HCT116 (cell line): ENCODE data around the gene CHST15. TPM values are rescaled to one million over a fixed set of nuclear protein-coding genes. Genes with fewer than 3 reads are reported as not detected.

Experiments used
- ATAC-seq: fragments of 200-7000 bp; cut with Tn5 transposase; 2 replicates; pipeline ENCODE4 v1.9.1; 2020; ENCODE audit warnings: mild to moderate bottlenecking, moderate library complexity
- BruUV-seq: library from RNA; stranded (reverse); fragments of 400-500 nt; replicated peaks from 2 replicates; lab custom pipeline; 2021; lab: Mats Ljungman, UMichigan
- CTCF ChIA-PET: fragments of 300-600 bp; sonication (Branson Sonifier 250); formaldehyde crosslinking; loops from one replicate; lab custom pipeline; 2021; ENCODE audit warnings: antibody characterized with exemption; lab: Charles Lee
- POLR2A ChIA-PET: fragments of 300-600, 350-600 bp; sonication (Branson Sonifier 250); formaldehyde crosslinking; loops from one replicate; lab custom pipeline; 2021; ENCODE audit warnings: antibody characterized with exemption; lab: Charles Lee
- RAD21 ChIA-PET, 2 experiments: fragments of 300-600 bp; sonication (Branson Sonifier 250); formaldehyde crosslinking; loops; one replicate each; lab custom pipeline; 2023; ENCODE audit warnings: low total read pairs in 2 of 2; ENCODE audit not compliant: uncharacterized antibody in 2 of 2, unreplicated experiment in 2 of 2, low non-redundant PET in 1 of 2; lab: Charles Lee
- DNase-seq: peaks from one replicate; pipeline ENCODE4 v3.0.0-alpha.2; 2010; ENCODE audit warnings: low read depth, low spot score
- H2AFZ ChIP-seq: fragments of 200-600 bp; shearing (Covaris generic), sonication (generic); 2 replicates; pipeline ENCODE4 v1.6.1; 2017; ENCODE audit warnings: low read depth, mixed run types, mixed read lengths, antibody characterized with exemption, low read length; ENCODE audit not compliant: poor library complexity, severe bottlenecking
- H3K27ac ChIP-seq: 2 replicates; pipeline ENCODE4 v1.5.1; 2012; ENCODE audit warnings: low read depth, low read length
- H3K27me3 ChIP-seq: fragments of 200-600 bp; sonication (generic); 2 replicates; pipeline ENCODE4 v1.6.1; 2016; ENCODE audit warnings: mixed run types, low read length, mixed read lengths; ENCODE audit not compliant: insufficient read depth
- H3K36me3 ChIP-seq, 2 experiments: fragments of 200-500 bp in 1 of 2; fragments of 200-600 bp in 1 of 2; sonication (Bioruptor generic) in 1 of 2; sonication (generic) in 1 of 2; 2 replicates each; pipeline versions ENCODE4 v1.5.1 to v1.6.1; 2014 to 2016; ENCODE audit warnings: low read length in 2 of 2, inconsistent platforms in 1 of 2, mixed read lengths in 1 of 2, mixed run types in 1 of 2; ENCODE audit not compliant: insufficient read depth in 2 of 2, control insufficient read depth in 1 of 2
- H3K4me1 ChIP-seq, 2 experiments: fragments of 200-600 bp in 1 of 2; sonication (generic) in 1 of 2; 2 replicates each; pipeline versions ENCODE4 v1.5.1 to v1.6.1; 2012 to 2017; ENCODE audit warnings: low read length in 2 of 2, inconsistent platforms in 1 of 2, mild to moderate bottlenecking in 1 of 2, mixed read lengths in 1 of 2, mixed run types in 1 of 2, moderate library complexity in 1 of 2; ENCODE audit not compliant: insufficient read depth in 2 of 2, control insufficient read depth in 1 of 2
- H3K4me2 ChIP-seq: fragments of 200-600 bp; sonication (generic); 2 replicates; pipeline ENCODE4 v1.6.1; 2017; ENCODE audit warnings: mixed run types, low read length, mixed read lengths
- H3K4me3 ChIP-seq, 2 experiments: fragments of 200-600 bp in 1 of 2; sonication (generic) in 1 of 2; replicated peaks in 1 of 2; 2 replicates each; pipeline ENCODE4 v1.5.1; 2011 to 2016; ENCODE audit warnings: low read length in 2 of 2, control low read depth in 1 of 2, low read depth in 1 of 2, mild to moderate bottlenecking in 1 of 2, mixed read lengths in 1 of 2, mixed run types in 1 of 2
- H3K79me2 ChIP-seq: fragments of 200-600 bp; sonication (generic); 2 replicates; pipeline ENCODE4 v1.6.1; 2017; ENCODE audit warnings: mild to moderate bottlenecking, mixed run types, low read length, moderate library complexity, mixed read lengths; ENCODE audit not compliant: insufficient read depth
- H3K9ac ChIP-seq: fragments of 200-600 bp; sonication (generic); 2 replicates; pipeline ENCODE4 v1.6.1; 2016; ENCODE audit warnings: low read length, mixed read lengths
- H3K9me2 ChIP-seq: fragments of 200-600 bp; sonication (generic), shearing (Covaris generic); 2 replicates; pipeline ENCODE4 v1.6.1; 2017; ENCODE audit warnings: mixed run types, mild to moderate bottlenecking, moderate library complexity; ENCODE audit not compliant: insufficient read depth
- H3K9me3 ChIP-seq, 2 experiments: fragments of 200-500 bp in 1 of 2; fragments of 200-600 bp in 1 of 2; sonication (Bioruptor generic) in 1 of 2; sonication (generic) in 1 of 2; 2 replicates each; pipeline ENCODE4 v1.6.1; 2014 to 2017; ENCODE audit warnings: low read length in 2 of 2, mixed read lengths in 2 of 2, inconsistent platforms in 1 of 2, low read depth in 1 of 2, mild to moderate bottlenecking in 1 of 2, mixed run types in 1 of 2, moderate library complexity in 1 of 2; ENCODE audit not compliant: control insufficient read depth in 1 of 2, insufficient read depth in 1 of 2
- H4K20me1 ChIP-seq: fragments of 200-600 bp; sonication (generic), shearing (Covaris generic); 2 replicates; pipeline ENCODE4 v1.6.1; 2017; ENCODE audit warnings: mixed run types, mild to moderate bottlenecking, moderate library complexity; ENCODE audit not compliant: insufficient read depth
- CBX3 ChIP-seq: IDR thresholded peaks from 2 replicates; pipeline ENCODE4 v1.6.1; 2012; ENCODE audit warnings: low read depth
- CEBPB ChIP-seq: IDR thresholded peaks from 2 replicates; pipeline ENCODE4 v1.6.1; 2012; ENCODE audit warnings: low read depth
- EZH2phosphoT487 ChIP-seq: fragments of 200-600 bp; IDR thresholded peaks from 2 replicates; pipeline ENCODE4 v1.6.1; 2018; ENCODE audit warnings: antibody characterized with exemption, borderline replicate concordance
- POLR2AphosphoS5 ChIP-seq: IDR thresholded peaks from 2 replicates; pipeline ENCODE4 v1.6.1; 2011; ENCODE audit warnings: mild to moderate bottlenecking, low read depth, low read length, moderate library complexity
- SRF ChIP-seq: IDR thresholded peaks from 2 replicates; pipeline ENCODE4 v1.6.1; 2012; ENCODE audit warnings: low read depth
- ZFX ChIP-seq: fragments of 450-650 bp; IDR thresholded peaks from 2 replicates; pipeline ENCODE4 v1.6.1; 2017
- intact Hi-C: fragments of 100-400 bp; cut with micrococcal nuclease; formaldehyde crosslinking; loops from 2 replicates; pipeline ENCODE4 v1.10.0; 2022
- total RNA-seq: library from RNA; stranded (reverse); gene quantifications from one replicate; pipeline ENCODE4 v1.2.1, GENCODE V29; 2021; ENCODE audit not compliant: unreplicated experiment
- TF ChIP-seq, protein P1 (sequence below): IDR thresholded peaks from 2 replicates; pipeline ENCODE4 v1.6.1; 2012
- TF ChIP-seq, protein P2 (sequence below): IDR thresholded peaks from 2 replicates; pipeline ENCODE4 v1.6.1; 2012
- TF ChIP-seq, protein P3 (sequence below): IDR thresholded peaks from 2 replicates; pipeline ENCODE4 v1.6.1; 2012; ENCODE audit warnings: low read depth

The CHST15 gene
- total RNA-seq, 1 experiment from 2014 or later: 47.2 TPM

DNA sequence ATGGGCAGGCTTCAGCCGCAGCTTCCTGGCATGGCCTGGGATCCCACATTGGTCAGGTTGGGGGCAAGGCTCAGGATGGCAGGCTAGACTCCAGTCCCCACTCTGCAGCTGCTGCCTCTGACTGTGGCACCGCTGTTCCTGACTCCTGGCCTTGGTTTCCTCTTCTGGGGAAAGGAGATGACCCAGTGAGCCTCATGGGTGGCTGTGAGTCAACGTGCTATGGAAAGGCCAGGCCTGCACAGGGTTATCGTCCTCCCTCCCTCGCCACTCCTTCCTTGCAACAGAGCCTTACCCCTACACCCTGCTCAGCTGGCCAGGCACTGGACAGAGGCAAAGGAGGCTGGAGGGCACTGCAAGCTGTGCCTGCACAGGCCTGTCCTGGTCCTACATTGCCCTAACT is 36.1 kb upstream of the CHST15 start:
- ChIA-PET POLR2A (no interaction called here), RAD21 (no interaction called here)

More for the DNA sequence above, 36.1 kb upstream of the CHST15 start:
- no peak overlapping the region for H3K9ac ChIP-seq
- no peak overlapping the region for H2AFZ ChIP-seq
- H3K79me2 ChIP-seq: no peaks in the 10 kb centered on the region
- no peaks in the 10 kb centered on the region for H3K9me3 ChIP-seq
- H3K4me1 ChIP-seq: peaks cover 0 to 9% of the 10 kb centered on the region in 2 experiments; a peak in 1 of 4 replicates
- no peak for ATAC-seq
- no peaks in the 10 kb centered on the region for H3K36me3 ChIP-seq
- no peaks in the 10 kb centered on the region for H3K27me3 ChIP-seq
- H3K4me3 ChIP-seq: no peak overlapping the region
- intact Hi-C loops: no loop called here
- no peaks in the 10 kb centered on the region for H3K9me2 ChIP-seq
- no TSS peak for BruUV-seq
- no peak for DNase-seq
- H4K20me1 ChIP-seq: no peaks in the 10 kb centered on the region
- no peak overlapping the region for H3K4me2 ChIP-seq
- H3K27ac ChIP-seq: no peak overlapping the region
- CTCF ChIA-PET: no interaction called here
- TF ChIP-seq, protein P1, sequence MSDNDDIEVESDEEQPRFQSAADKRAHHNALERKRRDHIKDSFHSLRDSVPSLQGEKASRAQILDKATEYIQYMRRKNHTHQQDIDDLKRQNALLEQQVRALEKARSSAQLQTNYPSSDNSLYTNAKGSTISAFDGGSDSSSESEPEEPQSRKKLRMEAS: no peak
- no peak for TF ChIP-seq SRF
- no peak for TF ChIP-seq ZFX
- no peak for TF ChIP-seq CBX3
- TF ChIP-seq CEBPB: no peak
- TF ChIP-seq, protein P2, sequence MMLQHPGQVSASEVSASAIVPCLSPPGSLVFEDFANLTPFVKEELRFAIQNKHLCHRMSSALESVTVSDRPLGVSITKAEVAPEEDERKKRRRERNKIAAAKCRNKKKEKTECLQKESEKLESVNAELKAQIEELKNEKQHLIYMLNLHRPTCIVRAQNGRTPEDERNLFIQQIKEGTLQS: no peak
- TF ChIP-seq EZH2phosphoT487: no peak
- TF ChIP-seq POLR2AphosphoS5: no peak
- TF ChIP-seq, protein P3, sequence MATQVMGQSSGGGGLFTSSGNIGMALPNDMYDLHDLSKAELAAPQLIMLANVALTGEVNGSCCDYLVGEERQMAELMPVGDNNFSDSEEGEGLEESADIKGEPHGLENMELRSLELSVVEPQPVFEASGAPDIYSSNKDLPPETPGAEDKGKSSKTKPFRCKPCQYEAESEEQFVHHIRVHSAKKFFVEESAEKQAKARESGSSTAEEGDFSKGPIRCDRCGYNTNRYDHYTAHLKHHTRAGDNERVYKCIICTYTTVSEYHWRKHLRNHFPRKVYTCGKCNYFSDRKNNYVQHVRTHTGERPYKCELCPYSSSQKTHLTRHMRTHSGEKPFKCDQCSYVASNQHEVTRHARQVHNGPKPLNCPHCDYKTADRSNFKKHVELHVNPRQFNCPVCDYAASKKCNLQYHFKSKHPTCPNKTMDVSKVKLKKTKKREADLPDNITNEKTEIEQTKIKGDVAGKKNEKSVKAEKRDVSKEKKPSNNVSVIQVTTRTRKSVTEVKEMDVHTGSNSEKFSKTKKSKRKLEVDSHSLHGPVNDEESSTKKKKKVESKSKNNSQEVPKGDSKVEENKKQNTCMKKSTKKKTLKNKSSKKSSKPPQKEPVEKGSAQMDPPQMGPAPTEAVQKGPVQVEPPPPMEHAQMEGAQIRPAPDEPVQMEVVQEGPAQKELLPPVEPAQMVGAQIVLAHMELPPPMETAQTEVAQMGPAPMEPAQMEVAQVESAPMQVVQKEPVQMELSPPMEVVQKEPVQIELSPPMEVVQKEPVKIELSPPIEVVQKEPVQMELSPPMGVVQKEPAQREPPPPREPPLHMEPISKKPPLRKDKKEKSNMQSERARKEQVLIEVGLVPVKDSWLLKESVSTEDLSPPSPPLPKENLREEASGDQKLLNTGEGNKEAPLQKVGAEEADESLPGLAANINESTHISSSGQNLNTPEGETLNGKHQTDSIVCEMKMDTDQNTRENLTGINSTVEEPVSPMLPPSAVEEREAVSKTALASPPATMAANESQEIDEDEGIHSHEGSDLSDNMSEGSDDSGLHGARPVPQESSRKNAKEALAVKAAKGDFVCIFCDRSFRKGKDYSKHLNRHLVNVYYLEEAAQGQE: no peak
- TF ChIP-seq, all 23 proteins: peak for 0
